Smooth muscle cell (in vitro differentiated cells): ENCODE data around the gene OTOR. TPM values are rescaled to one million over a fixed set of nuclear protein-coding genes. Genes with fewer than 3 reads are reported as not detected.
A peak's percentile ranks its signal among the peaks of the same experiment; 100 is the strongest.

ENCODE experiments used
- DNase-seq: peaks from one replicate; lab custom pipeline; 2025; ENCODE audit not compliant: unreplicated experiment; lab: John Stamatoyannopoulos, UW
- H2AFZ ChIP-seq: fragments of 200-600 bp; sonication (generic); 2 replicates; pipeline ENCODE4 v1.6.0; 2016; ENCODE audit warnings: antibody characterized with exemption, low read depth, mild to moderate bottlenecking
- H3F3A ChIP-seq: fragments of 200-600 bp; sonication (generic); 2 replicates; pipeline ENCODE4 v1.6.0; 2017; ENCODE audit warnings: antibody characterized with exemption, low read depth
- H3K27ac ChIP-seq: fragments of 200-600 bp; sonication (generic); 2 replicates; pipeline ENCODE4 v1.5.1; 2016; ENCODE audit warnings: low read depth, mild to moderate bottlenecking
- H3K27me3 ChIP-seq: fragments of 200-600 bp; sonication (generic); 2 replicates; pipeline ENCODE4 v1.6.1; 2016; ENCODE audit warnings: low read depth, mild to moderate bottlenecking
- H3K36me3 ChIP-seq: fragments of 200-600 bp; sonication (generic); 2 replicates; pipeline ENCODE4 v1.5.1; 2016; ENCODE audit warnings: low read depth
- H3K4me1 ChIP-seq: fragments of 200-600 bp; sonication (generic); 2 replicates; pipeline ENCODE4 v1.5.1; 2016; ENCODE audit warnings: low read depth
- H3K4me2 ChIP-seq: fragments of 200-600 bp; sonication (generic); 2 replicates; pipeline ENCODE4 v1.6.0; 2016; ENCODE audit warnings: mild to moderate bottlenecking
- H3K4me3 ChIP-seq: fragments of 200-600 bp; sonication (generic); 2 replicates; pipeline ENCODE4 v1.5.1; 2016; ENCODE audit warnings: mild to moderate bottlenecking
- H3K79me2 ChIP-seq: fragments of 200-600 bp; sonication (generic); 2 replicates; pipeline ENCODE4 v1.6.0; 2016; ENCODE audit warnings: low read depth, mild to moderate bottlenecking
- H3K9ac ChIP-seq: fragments of 200-600 bp; sonication (generic); 2 replicates; pipeline ENCODE4 v1.6.0; 2016; ENCODE audit warnings: low read depth
- H3K9me3 ChIP-seq: fragments of 200-600 bp; sonication (generic); replicated peaks from 2 replicates; pipeline ENCODE4 v1.5.1; 2016; ENCODE audit warnings: low read depth
- H4K20me1 ChIP-seq: fragments of 200-600 bp; sonication (generic); 2 replicates; pipeline ENCODE4 v1.6.0; 2016; ENCODE audit warnings: low read depth
- CTCF ChIP-seq: fragments of 200-600 bp; sonication (generic); IDR thresholded peaks from 2 replicates; pipeline ENCODE4 v1.5.1; 2017; ENCODE audit warnings: borderline replicate concordance, mild to moderate bottlenecking, antibody characterized with exemption; ENCODE audit not compliant: insufficient read depth, poor library complexity, severe bottlenecking
- WGBS: methylation state at CpG from one replicate; pipeline ENCODE4 v1.1.7; 2016; ENCODE audit warnings: low lambda C conversion rate; 5-methylcytosine and 5-hydroxymethylcytosine counted together
- polyA plus RNA-seq: library from polyadenylated mRNA; unstranded; fragments of >200 nt; fragmentation: Nextera tagmentation; extraction: Ambion mirVana; gene quantifications from 2 replicates; pipeline ENCODE4 v1.2.1, GENCODE V29; 2016
- total RNA-seq: library from RNA; depleted of rRNA; stranded (reverse); fragments of >200 nt; gene quantifications from 2 replicates; pipeline ENCODE4 v1.2.3, GENCODE V29; 2014

Gene OTOR
- total RNA-seq, result not detected in 2 replicates
- not detected in 2 replicates for polyA plus RNA-seq

DNA sequence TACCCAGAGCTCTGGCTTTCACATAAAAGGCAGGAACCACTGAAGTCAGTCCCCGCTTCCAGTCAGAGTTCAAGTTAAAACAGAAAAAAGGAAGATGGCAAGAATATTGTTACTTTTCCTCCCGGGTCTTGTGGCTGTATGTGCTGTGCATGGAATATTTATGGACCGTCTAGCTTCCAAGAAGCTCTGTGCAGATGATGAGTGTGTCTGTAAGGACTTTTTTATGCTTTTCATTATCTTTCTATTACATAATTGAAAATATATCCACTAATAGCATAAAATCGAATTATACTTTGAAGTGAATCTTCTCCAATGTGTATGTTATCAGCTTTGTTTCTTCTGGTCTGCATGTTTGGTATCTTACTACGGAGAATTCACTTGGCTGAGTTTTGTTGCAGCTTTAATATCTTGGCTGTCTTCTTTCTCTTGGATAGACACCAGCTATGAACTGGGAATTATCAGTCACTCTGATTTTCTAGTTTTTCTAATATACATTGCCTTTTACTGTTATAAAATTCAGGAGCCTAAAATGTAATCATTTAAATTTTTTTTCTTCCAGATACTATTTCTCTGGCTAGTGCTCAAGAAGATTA, at the start of gene OTOR:
Gene OTOR (plus strand): TSS at position 51 of the 593 bp plus-strand sequence. CDS start 44 bp downstream, at position 95.
- H3K9ac ChIP-seq, result no peak within 1 kb of the TSS
- DNase-seq, result no peak
- TF ChIP-seq CTCF, result no peak
- WGBS, result 85% methylated on average over 5 of the region's 5 CpGs
- no peaks in the 10 kb centered on the region for H3K36me3 ChIP-seq
- H2AFZ ChIP-seq, result no peak within 1 kb of the TSS
- no peak within 1 kb of the TSS for H3K27ac ChIP-seq
- no peaks in the 10 kb centered on the region for H4K20me1 ChIP-seq
- H3K4me1 ChIP-seq, result no peaks in the 10 kb centered on the region
- no peak within 1 kb of the TSS for H3K4me2 ChIP-seq
- no peaks in the 10 kb centered on the region for H3F3A ChIP-seq
- no peak within 1 kb of the TSS for H3K4me3 ChIP-seq
- no peaks in the 10 kb centered on the region for H3K27me3 ChIP-seq
- no peaks in the 10 kb centered on the region for H3K9me3 ChIP-seq
- H3K79me2 ChIP-seq, result no peaks in the 10 kb centered on the region

DNA sequence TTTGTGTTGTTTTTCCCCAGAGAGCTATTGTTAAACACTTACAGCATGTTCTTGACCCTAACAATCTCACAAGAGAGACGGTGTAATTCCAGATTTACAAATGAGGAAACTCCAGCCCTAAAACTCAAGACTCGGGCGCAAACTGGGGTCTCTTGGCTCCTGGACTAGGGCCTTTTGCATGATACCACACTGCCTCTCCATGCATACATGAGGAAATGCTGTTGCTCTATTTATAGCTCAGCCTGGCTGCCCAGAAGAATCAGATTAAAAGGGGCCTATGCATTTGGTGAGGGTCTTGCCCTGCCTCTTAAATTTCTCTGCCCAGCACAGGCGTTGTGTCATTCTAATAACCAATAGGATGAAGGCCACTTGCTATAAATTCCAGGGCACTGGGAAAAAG, 48.9 kb upstream of the OTOR start:
- whole genome bisulfite sequencing, result 89% methylated on average over 4 of the region's 4 CpGs
- TF ChIP-seq CTCF, result no peak
- Histone ChIP-seq H4K20me1 (no peaks in the 10 kb centered on the region), H2AFZ (peak overlapping the region; percentile 58), H3K27ac (no peak overlapping the region), H3K9me3 (no peaks in the 10 kb centered on the region), H3F3A (no peaks in the 10 kb centered on the region), H3K4me3 (no peak overlapping the region), H3K36me3 (no peaks in the 10 kb centered on the region), H3K79me2 (no peaks in the 10 kb centered on the region), H3K4me1 (no peaks in the 10 kb centered on the region), H3K9ac (no peak overlapping the region), H3K4me2 (no peak overlapping the region), H3K27me3 (no peaks in the 10 kb centered on the region)
- DNase-seq, result no peak

GRCh38 chr20:16701296-16701695, 46.9 kb upstream of the OTOR start:
- H3F3A ChIP-seq, result no peaks in the 10 kb centered on the region
- H3K4me1 ChIP-seq, result no peaks in the 10 kb centered on the region
- no peak for DNase-seq
- H3K9ac ChIP-seq, result no peak overlapping the region
- no peaks in the 10 kb centered on the region for H3K27me3 ChIP-seq
- peak; percentile 5 for TF ChIP-seq CTCF
- WGBS, result 88% methylated on average over 3 of the region's 3 CpGs
- H3K9me3 ChIP-seq, result no peaks in the 10 kb centered on the region
- no peak overlapping the region for H3K27ac ChIP-seq
- H3K79me2 ChIP-seq, result no peaks in the 10 kb centered on the region
- H2AFZ ChIP-seq, result no peak overlapping the region
- no peak overlapping the region for H3K4me3 ChIP-seq
- no peaks in the 10 kb centered on the region for H3K36me3 ChIP-seq
- no peak overlapping the region for H3K4me2 ChIP-seq
- H4K20me1 ChIP-seq, result no peaks in the 10 kb centered on the region

DNA sequence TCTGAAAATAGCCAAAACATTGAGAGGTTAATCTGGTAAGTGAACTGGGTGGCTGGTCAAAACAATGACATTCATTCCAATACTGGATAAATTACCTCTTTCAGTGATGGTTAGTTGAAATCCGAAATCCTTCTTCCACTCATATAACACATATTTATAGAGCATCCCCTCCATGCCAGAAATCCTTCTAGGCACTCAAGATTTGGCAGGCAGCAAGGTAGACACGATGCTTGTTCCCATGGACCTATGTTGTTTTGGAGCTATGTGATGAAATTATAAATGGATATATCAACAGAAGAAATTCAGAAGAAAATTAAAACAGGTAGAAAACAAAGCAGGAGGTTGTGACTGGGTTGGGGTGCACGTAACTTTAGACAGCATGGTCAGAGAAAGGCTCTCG, 44.6 kb upstream of the OTOR start:
- Histone ChIP-seq H3K79me2 (no peaks in the 10 kb centered on the region), H3K4me1 (no peaks in the 10 kb centered on the region), H2AFZ (no peak overlapping the region), H3K27ac (no peak overlapping the region), H3K4me2 (no peak overlapping the region), H3K4me3 (no peak overlapping the region), H3F3A (no peaks in the 10 kb centered on the region), H3K9ac (no peak overlapping the region), H3K9me3 (no peaks in the 10 kb centered on the region), H4K20me1 (no peaks in the 10 kb centered on the region), H3K27me3 (no peaks in the 10 kb centered on the region), H3K36me3 (no peaks in the 10 kb centered on the region)
- no peak for DNase-seq
- 86% methylated on average over 4 of the region's 4 CpGs for WGBS
- no peak for TF ChIP-seq CTCF
